Esophagus mucosa (tissue), 1 donor: Measurements from ENCODE around the gene PRRT1. TPM values are rescaled to one million over a fixed set of nuclear protein-coding genes. Genes with fewer than 3 reads are reported as not detected.
"Not testable (repeated sequence)": the region's sequence is repeated elsewhere in the genome, so short reads cannot be mapped to it uniquely, and the experiment has no call there.

Experiments used
- ATAC-seq: fragments of 200-7000 bp; cut with Tn5 transposase; one replicate; pipeline ENCODE4 v1.9.1; 2020
- total RNA-seq: library from RNA; stranded (reverse); gene quantifications from one replicate; pipeline ENCODE4 v1.2.4, GENCODE V29; 2023
- donor health status: DM: yes; HTN: yes; CAD: no.

The PRRT1 gene
- 0.40 TPM for total RNA-seq

DNA sequence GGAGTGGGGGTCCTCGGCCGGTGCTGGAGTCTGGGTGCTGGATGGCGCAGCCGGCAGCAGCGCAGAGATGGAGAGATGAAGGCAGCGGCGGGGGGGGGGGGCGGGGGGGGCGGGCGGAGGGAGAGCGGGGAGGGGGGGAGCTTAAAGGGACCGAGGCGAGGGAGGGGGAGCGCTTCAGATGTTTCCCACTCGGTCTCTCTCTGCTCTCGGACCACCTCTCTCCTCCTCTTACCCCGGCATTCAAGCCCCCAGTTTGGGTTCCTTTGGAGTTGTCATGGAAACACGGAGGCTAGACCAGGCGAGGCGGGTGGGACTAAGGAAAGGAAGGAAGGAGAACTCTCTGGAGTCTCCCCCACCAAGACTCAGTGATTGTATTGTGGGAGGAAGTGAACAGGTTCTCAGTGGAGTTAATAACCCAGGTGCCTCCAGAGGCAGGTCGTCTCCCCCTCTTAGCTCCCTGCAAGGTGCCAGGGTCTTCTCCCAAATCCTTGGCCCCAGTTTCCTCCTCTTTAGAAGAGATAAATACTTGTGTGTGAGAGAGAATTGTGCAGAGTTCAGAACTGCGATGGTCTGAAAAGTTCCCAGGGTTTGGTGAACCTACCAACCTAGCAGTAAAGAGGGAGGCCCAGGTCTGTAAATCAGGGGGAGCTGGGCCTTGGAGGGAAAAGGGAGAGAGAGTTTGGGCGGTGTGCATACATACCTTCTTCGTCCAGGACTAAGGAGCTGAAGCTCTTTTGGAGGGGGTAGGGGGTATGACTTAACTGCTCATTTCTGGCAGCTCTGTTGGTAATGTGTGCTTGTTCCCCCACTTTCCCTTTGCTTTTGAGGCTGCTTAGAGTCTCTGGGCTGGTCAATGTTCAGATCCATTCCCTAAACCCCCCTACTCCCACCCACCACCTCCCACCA lies at the start of gene PRRT1:
Gene PRRT1 (minus strand): TSS at position 77 of the 906 bp plus-strand sequence. CDS start 112 bp downstream, outside the sequence.
- ATAC-seq: no peak

DNA sequence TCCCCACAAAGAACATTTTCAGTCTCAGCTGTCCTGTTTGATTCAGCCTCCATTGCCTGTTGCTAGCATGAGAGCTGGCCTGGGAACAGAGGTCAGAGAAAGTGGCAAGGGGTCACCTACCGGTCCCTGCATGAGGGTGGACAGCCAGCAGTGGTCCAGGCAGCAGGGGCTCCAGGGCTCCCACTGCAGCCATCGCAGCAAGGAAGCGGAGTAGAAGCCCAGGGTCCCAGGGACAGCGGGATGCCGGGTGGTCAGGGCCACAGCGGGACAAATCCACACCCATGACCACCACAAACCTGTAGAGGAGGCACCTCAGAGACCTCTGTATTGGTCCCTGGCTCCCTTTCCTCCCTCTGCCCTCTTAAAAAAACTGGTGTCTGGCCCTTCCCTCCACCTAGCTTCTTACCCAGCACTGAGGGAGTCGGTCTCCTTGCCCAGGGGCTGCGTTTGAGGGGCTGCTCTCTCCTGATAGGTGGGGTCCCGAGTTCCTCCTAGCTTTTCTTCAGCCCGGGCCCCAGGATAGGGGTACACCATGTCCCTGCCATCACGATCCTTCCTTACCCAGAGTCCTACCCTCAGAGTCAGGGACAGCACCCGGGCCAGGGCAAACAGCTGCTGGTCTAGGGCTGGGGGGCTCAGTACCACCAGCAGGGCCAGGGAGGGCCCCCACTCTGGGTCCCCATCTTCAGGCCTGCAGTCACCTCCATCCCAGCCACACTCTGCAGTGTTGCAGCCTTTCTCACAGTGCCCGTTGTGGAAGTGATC lies 49.2 kb upstream of the PRRT1 start:
- ATAC-seq: no peak

DNA sequence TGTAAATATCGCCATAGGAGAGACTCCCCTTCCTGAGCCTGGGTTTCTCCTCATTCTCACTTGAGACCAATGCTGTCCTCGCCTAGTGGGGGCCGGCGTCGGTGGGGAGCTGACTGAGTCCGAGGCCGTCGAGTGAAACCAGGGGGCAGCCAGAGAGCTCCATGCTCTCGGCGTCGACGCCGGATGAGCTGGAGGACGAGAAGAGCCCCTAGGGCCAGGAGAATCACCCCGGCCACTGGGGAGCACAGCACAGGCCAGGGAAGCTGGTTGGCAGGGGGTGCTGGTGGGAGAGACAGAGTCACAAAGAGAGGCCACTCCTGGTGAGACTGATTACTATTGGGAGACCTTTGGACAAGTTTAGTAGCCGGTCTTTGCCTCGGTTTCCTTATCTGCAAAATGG lies 47.1 kb upstream of the PRRT1 start:
- no peak for ATAC-seq

DNA sequence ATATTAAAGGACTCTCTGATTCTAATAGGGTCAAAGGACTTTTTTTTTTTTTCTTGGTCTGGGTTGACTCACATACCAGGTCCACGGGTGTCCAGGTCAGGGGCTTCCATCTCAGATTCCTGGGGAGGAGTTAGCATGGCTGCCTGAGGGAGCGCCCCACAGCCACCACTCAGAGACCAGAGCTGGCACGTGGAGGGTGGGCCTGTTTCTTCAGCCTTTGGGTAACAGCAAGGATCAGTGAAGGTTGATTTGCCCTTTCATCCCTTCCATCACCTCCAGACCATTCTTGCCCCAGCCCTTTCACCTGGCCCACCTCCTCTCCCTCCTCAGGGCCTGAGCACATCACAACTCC lies 46.6 kb upstream of the PRRT1 start:
- no peak for ATAC-seq

DNA sequence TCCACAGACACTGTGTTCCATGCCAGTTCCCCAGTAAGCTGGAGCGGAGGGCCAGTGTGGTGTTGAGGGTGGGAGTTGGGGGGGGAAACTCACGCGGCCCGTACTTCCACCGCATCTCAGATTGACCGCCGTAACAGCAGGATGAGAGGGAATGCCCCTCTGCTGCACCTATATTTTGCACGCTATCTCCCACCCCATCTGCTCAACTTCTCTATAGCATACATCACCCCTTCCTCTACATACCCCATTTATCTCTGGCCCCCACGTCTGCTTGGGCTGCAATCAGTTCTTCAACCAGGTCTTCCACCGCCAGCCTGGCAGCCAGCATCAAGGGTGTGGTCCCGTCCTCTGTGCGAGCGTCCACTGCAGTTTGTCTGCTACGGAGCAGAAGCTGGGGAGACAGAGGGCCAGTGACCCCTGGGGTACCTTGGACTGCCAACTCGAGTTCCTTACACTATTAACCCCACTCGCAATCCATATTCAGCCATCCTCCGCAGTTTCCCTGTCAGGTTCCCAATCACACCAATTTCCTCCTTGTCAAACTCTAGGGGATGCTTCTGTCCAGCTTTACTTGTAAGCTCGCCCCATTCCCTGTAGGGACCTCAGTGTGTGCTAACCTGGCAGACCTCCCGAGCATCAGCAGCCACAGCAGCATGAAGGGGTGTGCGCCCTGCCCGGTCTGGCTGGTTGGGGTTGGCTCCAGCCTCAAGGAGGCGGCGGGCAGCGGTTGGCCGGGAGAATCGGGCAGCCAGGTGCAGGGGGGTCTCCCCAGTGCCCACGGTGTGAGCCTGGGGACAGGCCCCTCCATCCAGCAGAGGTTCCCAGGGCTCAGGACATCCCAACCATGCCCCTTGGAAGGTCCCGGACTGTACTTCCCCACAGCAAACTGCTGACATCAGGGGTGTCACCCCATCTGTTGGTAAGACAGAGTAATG lies 45.2 kb upstream of the PRRT1 start:
- no peak for ATAC-seq

DNA sequence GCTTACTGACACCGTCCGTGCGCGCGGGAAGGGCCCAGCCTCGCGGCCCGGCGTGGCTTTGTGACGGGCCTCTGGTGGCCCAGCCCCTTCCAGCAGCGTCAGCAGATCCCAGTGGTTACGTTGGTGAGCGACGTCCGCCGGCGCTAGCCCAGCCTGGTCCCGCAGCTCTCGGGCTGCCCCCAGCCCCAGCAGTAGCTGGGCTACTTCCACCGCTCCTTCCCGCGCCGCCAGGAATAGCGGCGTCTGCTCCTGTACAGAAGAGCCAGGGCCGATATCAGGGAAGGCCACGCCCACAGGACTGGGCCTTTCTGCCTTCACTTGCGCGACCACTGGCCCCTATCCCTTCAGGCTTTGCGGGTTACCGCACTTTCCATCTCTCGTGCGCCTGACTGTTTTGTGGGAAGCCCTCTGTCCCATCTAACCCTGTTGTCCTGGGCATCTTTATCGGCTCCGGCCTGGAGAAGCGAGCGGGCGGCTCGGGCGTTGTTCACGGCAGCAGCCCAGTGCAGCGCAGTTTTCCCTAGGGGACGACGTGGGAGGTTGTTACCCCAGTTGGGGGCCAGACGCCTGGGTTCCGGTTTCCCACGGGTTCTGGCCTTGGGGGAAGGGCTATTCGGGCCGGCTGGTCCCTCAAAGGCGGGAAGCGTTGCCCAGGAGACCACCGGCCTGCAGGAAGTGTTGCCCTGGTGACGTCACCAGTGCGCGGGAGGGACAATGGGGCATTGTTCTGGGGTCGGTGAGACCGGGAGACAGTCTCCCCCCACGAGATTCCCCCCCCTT lies 44.4 kb upstream of the PRRT1 start:
- ATAC-seq: peak; percentile 16

DNA sequence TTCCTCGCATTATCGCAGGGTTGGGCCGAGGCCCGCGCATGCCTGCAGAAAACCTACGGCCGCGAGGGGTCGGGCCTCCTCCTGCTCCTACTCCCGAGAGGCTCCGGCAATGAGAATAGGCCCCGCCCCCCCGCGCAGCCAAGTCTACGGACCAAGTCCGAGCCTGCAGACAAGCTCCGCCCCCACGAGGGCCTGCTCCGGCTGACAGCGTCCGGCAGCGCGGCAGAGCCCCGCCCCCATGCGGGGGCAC lies 43.8 kb upstream of the PRRT1 start:
- ATAC-seq: peak; percentile 94

DNA sequence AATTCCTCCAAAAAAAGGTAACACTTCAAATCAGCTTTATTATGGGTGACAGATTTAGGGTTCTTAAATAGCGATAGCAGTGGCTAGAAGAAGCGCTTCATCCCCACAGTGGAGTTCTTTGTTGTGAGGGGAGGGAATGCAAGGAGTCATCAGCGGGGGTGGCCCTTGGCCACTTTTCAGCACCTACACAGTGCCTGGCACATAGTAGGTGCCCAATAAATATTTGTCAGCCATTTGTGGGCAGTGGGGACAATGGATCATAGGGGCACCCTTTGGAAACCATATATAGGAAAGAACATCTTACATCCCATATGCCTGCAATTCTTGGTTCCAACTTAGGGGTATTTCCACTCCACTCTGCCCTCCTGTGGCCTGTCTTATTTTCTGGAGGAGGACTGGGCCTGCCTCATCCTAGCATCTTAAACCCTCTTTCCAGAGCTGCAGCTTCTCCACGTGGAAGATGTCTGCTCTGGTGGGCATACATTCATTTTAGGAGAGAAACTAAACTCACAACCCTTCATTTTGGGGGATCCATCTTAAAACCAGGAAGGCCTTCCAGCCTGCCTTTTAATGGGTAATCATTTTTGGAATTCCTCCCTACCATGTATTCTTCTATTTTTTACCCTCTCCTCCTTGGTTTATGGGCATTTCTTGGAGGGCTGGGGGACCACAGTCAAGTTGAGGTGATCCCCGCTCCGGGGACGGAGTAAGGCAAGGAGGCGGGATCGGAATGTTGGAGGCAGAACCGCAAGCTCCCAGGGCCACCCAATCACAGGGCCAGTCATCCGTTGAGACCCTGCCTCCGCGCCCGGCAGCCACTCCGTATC lies 43.3 kb upstream of the PRRT1 start:
- ATAC-seq: peak; percentile 8

DNA sequence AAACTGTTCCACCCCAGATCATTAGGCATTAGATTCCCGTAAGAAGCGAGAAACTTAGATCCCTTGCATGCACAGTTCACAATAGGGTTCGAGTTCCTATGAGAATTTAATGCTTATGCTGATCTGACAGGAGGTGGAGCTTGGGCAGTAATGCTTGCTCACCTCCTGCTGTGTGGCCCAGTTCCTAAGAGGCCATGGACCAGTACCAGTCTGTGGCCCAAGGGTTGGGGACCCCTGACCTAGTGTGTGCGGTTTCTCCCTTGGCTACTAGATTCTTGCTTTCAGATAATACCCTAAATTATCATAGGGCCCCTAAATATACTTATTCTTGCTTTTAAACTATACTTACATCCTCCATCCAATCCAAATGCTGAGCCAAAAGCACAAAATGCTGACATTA lies 42.6 kb upstream of the PRRT1 start:
- ATAC-seq: no peak

DNA sequence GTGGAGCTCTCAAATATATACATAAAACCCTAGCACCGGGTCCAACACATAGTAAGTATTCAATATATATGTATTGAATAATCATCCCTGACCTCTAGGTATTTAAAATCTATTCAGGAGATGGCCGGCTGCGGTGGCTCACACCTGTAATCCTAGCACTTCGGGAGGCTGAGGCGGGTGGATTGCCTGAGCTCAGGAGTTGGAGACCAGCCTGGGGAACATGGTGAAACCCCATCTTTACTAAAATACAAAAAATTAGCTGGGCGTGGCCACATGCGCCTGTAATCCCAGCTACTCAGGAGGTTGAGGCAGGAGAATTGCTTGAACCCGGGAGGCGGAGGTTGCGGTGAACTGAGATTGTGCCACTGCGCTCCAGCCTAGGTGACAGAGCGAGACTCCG lies 41.4 kb upstream of the PRRT1 start:
- not testable (repeated sequence) for ATAC-seq

DNA sequence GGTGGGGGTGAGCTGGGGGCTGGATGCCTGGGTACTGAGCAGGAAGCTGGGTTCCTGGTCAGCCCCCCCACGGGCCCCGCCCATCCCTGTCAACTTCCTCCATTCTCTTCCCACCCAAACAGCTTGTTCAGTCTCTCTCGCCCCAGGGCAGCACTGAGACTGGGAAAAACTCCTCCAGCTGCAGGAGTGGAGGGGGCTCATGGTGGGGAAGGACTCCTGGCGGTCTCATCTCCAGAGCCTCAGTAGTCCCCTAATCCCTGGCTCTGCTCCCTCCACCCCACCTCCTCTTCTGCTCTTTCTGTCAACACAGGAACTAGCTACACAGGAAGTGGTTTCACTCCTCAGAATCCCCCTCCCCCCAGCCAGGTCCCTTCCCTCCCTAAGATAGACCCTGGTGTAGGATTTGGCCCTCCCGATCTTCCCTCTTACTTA lies 40.9 kb upstream of the PRRT1 start, which contains the start of gene GPSM3:
Gene GPSM3 (minus strand): TSS at position 36 of the 432 bp plus-strand sequence. CDS start 130 bp downstream, outside the sequence.
- no peak for ATAC-seq

DNA sequence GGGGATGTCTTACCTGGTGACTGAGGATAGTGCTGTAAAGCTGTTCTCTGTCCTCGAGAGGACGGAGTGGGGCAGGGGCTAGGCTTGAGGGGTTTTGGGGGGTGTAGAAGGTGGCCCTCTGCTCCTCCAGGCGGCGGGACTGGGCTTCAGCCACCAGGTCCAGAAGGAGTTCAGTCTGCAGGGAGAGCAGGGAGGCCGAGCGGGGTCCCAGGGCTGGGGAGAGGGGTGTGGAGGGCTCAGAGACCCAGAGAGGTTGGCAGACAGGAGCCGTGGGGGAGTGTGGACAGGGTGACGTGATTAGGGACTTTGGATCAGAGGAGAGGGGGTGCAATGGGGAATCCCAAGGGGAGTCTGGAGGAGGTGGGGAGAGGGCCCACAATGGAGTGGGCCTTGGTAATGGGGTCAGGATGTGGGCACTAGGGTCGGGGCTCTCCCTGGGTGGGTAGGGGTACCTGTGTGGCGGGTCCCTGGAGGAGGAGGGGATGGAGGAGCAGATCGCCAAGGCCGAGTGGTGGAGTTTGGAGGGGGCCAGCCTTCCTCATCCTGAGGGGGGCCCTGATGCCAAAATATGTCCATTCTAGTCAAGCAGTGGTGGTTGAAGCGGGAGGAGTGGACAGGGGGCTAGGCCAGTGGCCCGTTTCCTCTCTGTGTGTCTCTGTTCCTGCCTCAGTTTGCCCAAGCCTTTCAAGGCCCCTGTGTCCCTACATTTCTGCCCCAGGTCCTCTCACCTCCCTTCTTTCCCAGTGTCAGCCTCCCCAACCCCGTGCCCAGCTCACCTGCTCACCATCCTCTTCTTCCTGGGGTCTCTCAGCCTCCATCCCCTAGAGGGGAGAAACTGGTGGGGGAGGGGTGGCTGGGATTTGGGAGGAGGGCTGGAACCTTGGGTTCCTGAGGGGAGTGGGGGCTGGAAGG lies 40.2 kb upstream of the PRRT1 start:
- no peak for ATAC-seq

DNA sequence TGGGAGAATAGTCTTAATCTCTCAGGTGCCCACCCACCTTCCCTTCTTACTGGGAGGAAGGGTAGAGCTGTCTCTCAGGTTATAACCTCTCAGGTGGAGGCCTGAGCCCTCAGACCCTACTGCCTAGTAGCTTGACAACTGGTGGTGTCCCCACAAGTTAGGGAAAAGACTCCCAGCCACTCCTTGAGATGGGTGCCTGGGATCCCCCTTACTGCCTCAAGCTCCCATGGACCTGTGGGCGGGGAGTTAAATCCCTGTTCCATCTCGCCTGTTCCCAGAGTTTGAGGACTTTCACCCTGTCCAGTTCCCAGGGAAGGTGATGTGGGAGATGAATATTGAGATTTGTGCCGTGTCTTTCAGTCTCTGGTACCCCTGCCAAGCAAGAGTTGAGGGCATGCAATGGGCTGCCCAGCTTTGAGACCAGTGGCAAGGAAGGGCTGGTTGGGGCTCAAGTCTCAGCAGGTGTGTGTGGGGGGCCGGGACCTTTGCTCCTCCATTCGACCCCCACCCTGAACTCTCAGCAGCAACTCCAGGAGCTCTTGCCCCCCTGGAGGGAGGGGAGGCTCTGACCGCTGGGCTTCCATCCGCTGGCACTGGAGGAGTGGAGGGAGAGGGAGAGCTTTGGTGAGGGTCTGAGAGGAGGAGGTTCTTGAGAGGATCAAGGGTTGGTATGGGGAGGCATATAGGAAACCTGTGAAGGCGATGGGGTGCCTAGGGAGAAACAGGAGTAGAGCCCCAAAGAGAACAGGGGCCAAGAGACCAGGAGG lies 39.4 kb upstream of the PRRT1 start:
- no peak for ATAC-seq

DNA sequence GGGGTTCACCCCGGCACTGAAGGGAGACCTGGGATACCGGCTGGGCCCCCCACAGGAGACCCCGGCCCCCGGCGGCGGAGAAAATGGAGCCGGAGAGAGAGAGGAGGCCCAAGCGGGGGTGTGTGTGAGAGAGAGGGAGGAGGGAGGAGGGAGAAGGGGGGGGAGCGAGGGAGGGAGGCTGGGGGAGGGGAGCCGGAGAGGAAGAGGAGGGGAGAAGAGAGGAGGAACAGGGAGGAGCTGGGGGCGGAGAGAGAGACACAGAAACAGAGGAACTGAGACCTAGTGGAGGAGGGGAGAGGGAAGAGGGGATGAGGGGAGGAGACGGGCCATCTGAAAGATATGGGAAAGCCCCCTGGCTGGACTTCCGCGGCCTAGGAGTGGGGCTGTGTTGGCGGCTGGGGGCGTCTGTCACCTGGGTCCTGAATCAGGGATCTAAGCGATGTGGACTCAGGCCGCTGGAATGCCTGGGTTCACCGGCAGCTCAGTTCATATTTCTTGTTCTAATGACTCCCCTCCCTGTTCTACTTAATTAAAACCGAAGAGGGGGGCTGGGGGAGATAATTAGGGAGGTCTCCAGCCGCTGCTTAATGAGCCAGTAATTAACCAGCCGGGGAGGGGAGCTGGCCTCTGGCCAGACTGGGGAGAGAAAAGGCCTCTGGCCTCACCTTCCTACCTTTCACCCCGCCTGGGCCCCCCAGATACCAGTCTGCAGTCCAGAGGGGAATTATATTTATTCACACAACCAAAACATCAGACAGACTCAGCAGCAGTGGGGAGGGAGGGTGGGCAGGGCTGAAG lies 38.5 kb upstream of the PRRT1 start, which contains the start of gene PBX2:
Gene PBX2 (minus strand): TSS at position 149 of the 798 bp plus-strand sequence. CDS start 287 bp downstream, outside the sequence.
- peak; percentile 74 for ATAC-seq

DNA sequence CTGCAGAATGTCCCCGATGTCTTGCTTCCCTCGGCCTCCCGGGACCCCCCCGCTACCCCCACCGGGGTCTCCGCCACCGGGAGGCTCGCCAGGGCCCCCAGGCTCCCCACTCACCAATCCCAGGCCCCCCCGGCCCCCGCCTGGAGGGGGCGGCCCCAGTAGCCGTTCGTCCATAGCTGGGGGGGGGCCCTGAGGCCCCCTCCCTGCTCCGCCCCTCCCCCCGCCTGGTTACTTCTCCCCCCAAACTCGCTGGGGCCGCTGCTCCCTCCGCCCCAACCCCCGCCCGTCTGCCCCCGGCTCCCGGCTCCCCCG lies 38.0 kb upstream of the PRRT1 start:
- ATAC-seq: peak; percentile 0

DNA sequence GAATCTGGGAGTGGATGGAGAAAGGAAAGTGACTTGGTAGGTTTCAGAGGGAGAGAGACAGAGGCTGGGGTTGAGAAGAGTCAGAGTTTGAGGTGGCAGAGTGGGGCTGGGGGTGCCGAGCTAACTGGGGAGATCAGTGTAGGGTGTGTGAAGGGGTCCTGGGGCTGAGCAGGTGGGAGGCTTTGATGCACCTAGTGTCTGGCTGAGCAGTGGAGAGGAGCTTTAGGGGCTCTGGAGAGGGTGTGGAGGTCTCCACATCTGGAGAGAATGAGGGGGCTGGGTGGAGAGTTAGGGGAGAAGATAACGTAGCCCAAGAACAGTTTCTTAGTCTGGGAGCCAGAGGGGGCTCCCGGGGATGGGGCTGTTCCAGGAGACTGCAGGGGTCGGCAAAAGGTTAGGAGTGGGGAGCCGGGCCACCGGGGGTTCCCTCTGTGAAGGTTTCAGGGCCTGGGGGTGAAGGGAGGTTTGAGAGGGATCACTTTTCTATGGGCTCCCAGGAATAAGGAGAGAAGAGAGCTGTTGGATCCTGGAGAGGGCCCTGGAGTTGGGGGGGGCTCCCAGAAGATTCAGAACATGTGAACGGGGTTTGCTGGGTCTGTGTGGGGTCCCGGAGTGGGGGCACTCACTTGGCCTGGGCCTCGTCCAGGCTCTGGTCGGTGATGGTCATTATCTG lies 37.5 kb upstream of the PRRT1 start:
- ATAC-seq: peak; percentile 1

DNA sequence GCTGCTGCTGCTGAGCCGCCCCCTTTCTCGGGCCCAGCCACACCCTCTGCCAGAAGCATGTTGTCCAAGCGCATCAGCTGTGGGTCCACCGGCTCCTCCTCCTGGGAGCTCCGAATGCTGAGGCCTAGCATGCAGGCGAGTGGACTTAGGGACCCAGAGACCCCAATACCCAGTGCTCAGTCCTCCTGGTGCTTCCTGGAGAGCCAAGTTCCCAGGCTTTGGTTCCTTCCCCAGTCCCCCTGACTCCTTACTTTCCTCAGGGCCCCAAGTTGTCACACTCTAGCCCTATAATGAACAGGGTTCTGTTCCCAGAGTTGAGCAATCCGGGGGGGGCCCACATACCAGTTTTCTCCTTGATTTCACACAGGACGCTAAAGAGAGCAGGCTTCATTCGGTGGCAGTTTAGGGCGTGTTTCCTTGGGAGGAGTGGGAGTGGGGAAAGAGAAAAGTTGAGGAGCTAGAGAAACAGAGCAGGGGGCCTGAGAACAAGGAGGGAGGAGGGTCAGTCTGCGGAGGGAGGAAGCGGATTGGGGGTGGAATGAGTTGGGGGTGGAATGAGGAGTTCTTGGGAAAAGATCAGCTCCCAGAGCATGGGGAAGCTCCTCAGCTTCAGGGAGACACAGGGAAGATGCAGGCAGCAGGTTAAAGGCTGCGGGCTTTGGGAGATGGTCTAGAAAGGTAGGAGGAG lies 36.8 kb upstream of the PRRT1 start:
- ATAC-seq: no peak
